Measurements from ENCODE around the gene BCL6. TPM values are rescaled to one million over a fixed set of nuclear protein-coding genes. Genes with fewer than 3 reads are reported as not detected.

Gene BCL6
- total and polyA plus RNA-seq, 10 of the 15 experiments (the other 5 are each of a cell fraction or from before 2014, with no cell fraction given): 0.04 to 0.85 (median 0.15) TPM

DNA sequence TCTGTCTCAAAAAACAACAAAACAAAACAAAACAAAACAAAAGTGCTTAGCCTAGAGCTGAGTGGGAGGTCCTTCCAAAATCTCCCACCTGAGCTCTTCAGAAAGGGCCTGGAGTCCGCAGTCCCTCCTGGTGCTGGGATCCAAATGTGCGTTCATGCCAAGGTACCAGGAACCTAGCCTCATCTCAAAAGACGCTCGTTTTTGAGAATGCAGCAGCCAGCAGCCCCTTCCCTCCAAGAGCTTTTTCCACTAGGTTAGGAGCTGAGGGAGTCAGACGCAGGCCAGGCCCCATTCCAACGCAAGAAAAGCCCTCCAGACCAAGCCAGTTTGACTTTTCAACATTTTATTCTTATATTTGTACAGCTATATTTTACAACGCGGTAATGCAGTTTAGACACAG lies 24.2 kb downstream of the BCL6 start (continued):
- TF ChIP-seq TCF7 (IDR thresholded peaks at IDR 0.05; ENCODE audit: borderline replicate concordance): no peak
- TF ChIP-seq, protein P1, sequence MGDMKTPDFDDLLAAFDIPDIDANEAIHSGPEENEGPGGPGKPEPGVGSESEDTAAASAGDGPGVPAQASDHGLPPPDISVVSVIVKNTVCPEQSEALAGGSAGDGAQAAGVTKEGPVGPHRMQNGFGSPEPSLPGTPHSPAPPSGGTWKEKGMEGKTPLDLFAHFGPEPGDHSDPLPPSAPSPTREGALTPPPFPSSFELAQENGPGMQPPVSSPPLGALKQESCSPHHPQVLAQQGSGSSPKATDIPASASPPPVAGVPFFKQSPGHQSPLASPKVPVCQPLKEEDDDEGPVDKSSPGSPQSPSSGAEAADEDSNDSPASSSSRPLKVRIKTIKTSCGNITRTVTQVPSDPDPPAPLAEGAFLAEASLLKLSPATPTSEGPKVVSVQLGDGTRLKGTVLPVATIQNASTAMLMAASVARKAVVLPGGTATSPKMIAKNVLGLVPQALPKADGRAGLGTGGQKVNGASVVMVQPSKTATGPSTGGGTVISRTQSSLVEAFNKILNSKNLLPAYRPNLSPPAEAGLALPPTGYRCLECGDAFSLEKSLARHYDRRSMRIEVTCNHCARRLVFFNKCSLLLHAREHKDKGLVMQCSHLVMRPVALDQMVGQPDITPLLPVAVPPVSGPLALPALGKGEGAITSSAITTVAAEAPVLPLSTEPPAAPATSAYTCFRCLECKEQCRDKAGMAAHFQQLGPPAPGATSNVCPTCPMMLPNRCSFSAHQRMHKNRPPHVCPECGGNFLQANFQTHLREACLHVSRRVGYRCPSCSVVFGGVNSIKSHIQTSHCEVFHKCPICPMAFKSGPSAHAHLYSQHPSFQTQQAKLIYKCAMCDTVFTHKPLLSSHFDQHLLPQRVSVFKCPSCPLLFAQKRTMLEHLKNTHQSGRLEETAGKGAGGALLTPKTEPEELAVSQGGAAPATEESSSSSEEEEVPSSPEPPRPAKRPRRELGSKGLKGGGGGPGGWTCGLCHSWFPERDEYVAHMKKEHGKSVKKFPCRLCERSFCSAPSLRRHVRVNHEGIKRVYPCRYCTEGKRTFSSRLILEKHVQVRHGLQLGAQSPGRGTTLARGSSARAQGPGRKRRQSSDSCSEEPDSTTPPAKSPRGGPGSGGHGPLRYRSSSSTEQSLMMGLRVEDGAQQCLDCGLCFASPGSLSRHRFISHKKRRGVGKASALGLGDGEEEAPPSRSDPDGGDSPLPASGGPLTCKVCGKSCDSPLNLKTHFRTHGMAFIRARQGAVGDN (IDR thresholded peaks at IDR 0.05): no peak
- no peak for TF ChIP-seq YY1 (IDR thresholded peaks at IDR 0.05; ENCODE audit: low read depth, low read length)
- TF ChIP-seq, protein P2, sequence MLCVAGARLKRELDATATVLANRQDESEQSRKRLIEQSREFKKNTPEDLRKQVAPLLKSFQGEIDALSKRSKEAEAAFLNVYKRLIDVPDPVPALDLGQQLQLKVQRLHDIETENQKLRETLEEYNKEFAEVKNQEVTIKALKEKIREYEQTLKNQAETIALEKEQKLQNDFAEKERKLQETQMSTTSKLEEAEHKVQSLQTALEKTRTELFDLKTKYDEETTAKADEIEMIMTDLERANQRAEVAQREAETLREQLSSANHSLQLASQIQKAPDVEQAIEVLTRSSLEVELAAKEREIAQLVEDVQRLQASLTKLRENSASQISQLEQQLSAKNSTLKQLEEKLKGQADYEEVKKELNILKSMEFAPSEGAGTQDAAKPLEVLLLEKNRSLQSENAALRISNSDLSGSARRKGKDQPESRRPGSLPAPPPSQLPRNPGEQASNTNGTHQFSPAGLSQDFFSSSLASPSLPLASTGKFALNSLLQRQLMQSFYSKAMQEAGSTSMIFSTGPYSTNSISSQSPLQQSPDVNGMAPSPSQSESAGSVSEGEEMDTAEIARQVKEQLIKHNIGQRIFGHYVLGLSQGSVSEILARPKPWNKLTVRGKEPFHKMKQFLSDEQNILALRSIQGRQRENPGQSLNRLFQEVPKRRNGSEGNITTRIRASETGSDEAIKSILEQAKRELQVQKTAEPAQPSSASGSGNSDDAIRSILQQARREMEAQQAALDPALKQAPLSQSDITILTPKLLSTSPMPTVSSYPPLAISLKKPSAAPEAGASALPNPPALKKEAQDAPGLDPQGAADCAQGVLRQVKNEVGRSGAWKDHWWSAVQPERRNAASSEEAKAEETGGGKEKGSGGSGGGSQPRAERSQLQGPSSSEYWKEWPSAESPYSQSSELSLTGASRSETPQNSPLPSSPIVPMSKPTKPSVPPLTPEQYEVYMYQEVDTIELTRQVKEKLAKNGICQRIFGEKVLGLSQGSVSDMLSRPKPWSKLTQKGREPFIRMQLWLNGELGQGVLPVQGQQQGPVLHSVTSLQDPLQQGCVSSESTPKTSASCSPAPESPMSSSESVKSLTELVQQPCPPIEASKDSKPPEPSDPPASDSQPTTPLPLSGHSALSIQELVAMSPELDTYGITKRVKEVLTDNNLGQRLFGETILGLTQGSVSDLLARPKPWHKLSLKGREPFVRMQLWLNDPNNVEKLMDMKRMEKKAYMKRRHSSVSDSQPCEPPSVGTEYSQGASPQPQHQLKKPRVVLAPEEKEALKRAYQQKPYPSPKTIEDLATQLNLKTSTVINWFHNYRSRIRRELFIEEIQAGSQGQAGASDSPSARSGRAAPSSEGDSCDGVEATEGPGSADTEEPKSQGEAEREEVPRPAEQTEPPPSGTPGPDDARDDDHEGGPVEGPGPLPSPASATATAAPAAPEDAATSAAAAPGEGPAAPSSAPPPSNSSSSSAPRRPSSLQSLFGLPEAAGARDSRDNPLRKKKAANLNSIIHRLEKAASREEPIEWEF (IDR thresholded peaks at IDR 0.05; ENCODE audit: insufficient replicate concordance, low read depth, low read length): no peak
- TF ChIP-seq, protein P3, sequence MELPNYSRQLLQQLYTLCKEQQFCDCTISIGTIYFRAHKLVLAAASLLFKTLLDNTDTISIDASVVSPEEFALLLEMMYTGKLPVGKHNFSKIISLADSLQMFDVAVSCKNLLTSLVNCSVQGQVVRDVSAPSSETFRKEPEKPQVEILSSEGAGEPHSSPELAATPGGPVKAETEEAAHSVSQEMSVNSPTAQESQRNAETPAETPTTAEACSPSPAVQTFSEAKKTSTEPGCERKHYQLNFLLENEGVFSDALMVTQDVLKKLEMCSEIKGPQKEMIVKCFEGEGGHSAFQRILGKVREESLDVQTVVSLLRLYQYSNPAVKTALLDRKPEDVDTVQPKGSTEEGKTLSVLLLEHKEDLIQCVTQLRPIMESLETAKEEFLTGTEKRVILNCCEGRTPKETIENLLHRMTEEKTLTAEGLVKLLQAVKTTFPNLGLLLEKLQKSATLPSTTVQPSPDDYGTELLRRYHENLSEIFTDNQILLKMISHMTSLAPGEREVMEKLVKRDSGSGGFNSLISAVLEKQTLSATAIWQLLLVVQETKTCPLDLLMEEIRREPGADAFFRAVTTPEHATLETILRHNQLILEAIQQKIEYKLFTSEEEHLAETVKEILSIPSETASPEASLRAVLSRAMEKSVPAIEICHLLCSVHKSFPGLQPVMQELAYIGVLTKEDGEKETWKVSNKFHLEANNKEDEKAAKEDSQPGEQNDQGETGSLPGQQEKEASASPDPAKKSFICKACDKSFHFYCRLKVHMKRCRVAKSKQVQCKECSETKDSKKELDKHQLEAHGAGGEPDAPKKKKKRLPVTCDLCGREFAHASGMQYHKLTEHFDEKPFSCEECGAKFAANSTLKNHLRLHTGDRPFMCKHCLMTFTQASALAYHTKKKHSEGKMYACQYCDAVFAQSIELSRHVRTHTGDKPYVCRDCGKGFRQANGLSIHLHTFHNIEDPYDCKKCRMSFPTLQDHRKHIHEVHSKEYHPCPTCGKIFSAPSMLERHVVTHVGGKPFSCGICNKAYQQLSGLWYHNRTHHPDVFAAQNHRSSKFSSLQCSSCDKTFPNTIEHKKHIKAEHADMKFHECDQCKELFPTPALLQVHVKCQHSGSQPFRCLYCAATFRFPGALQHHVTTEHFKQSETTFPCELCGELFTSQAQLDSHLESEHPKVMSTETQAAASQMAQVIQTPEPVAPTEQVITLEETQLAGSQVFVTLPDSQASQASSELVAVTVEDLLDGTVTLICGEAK (IDR thresholded peaks at IDR 0.05; ENCODE audit: borderline replicate concordance): no peak
